RWPE2 (cell line): ENCODE measurements around the gene C17orf67.
A peak's percentile ranks its signal among the peaks of the same experiment; 100 is the strongest.

Experiments used
- ATAC-seq: fragments of 200-7000 bp; cut with Tn5 transposase; 3 replicates; pipeline ENCODE4 v1.9.1; 2021; ENCODE audit warnings: low read depth
- DNase-seq: peaks from one replicate; pipeline ENCODE4 v3.0.0-alpha.2; 2020; ENCODE audit warnings: low spot score
- H3K27ac ChIP-seq: fragments of 450-650 bp; 2 replicates; pipeline ENCODE4 v1.5.1; 2017; ENCODE audit warnings: mild to moderate bottlenecking; ENCODE audit not compliant: poor library complexity, severe bottlenecking
- H3K27me3 ChIP-seq: fragments of 250-450 bp; sonication (Bioruptor Pico); 2 replicates; pipeline ENCODE4 v1.5.1; 2021; ENCODE audit warnings: mild to moderate bottlenecking, moderate library complexity; ENCODE audit not compliant: insufficient read depth, poor library complexity, severe bottlenecking
- H3K36me3 ChIP-seq: fragments of 250-450 bp; sonication (Bioruptor Pico); 2 replicates; pipeline ENCODE4 v1.5.1; 2020; ENCODE audit warnings: low read depth, mild to moderate bottlenecking, moderate library complexity
- H3K4me1 ChIP-seq: fragments of 250-450 bp; sonication (Bioruptor Pico); 2 replicates; pipeline ENCODE4 v1.5.1; 2021; ENCODE audit warnings: mild to moderate bottlenecking, moderate library complexity; ENCODE audit not compliant: insufficient read depth, poor library complexity, severe bottlenecking
- H3K4me3 ChIP-seq: fragments of 250-450 bp; sonication (Bioruptor Pico); 2 replicates; pipeline ENCODE4 v1.5.1; 2021; ENCODE audit warnings: mild to moderate bottlenecking, moderate library complexity; ENCODE audit not compliant: severe bottlenecking
- H3K9me3 ChIP-seq: fragments of 250-450 bp; sonication (Bioruptor Pico); 2 replicates; pipeline ENCODE4 v1.5.1; 2021; ENCODE audit warnings: mild to moderate bottlenecking, moderate library complexity; ENCODE audit not compliant: severe bottlenecking
- TF ChIP-seq, protein P1 (sequence below): fragments of 450-650 bp; IDR thresholded peaks from one replicate; pipeline ENCODE4 v1.5.1; 2017; ENCODE audit warnings: mild to moderate bottlenecking, moderate library complexity; ENCODE audit not compliant: poor library complexity, severe bottlenecking

C17orf67 gene

DNA sequence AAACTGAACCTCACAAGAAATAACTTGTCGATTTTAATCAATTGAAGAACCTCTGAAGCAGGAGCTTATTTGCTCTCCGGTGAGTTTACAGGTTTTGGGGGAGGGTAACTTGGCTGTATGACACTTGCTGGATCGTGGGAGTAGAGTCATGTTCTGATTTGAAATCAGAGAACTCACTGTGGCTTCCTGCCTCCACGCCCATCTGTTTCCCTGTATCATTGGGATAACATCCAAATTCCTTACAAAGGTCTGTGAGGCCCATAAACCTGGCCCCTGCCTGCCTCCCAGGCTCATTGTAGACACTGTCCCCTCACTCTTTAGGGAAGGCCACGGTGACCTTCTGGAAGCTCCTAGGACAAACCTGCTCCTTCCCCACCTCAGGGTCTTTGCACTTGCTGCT lies 48.3 kb downstream of the C17orf67 start:
- ATAC-seq (peak; percentile 53), DNase-seq (no peak)
- no peaks in the 10 kb centered on the region for H3K9me3 ChIP-seq
- H3K36me3 ChIP-seq = no peaks in the 10 kb centered on the region
- peak overlapping the region; percentile 85 for H3K27ac ChIP-seq
- TF ChIP-seq, protein P1, sequence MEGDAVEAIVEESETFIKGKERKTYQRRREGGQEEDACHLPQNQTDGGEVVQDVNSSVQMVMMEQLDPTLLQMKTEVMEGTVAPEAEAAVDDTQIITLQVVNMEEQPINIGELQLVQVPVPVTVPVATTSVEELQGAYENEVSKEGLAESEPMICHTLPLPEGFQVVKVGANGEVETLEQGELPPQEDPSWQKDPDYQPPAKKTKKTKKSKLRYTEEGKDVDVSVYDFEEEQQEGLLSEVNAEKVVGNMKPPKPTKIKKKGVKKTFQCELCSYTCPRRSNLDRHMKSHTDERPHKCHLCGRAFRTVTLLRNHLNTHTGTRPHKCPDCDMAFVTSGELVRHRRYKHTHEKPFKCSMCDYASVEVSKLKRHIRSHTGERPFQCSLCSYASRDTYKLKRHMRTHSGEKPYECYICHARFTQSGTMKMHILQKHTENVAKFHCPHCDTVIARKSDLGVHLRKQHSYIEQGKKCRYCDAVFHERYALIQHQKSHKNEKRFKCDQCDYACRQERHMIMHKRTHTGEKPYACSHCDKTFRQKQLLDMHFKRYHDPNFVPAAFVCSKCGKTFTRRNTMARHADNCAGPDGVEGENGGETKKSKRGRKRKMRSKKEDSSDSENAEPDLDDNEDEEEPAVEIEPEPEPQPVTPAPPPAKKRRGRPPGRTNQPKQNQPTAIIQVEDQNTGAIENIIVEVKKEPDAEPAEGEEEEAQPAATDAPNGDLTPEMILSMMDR = no peak
- no peaks in the 10 kb centered on the region for H3K27me3 ChIP-seq
- H3K4me1 ChIP-seq = peaks cover 32% of the 10 kb centered on the region
- no peak overlapping the region for H3K4me3 ChIP-seq

DNA sequence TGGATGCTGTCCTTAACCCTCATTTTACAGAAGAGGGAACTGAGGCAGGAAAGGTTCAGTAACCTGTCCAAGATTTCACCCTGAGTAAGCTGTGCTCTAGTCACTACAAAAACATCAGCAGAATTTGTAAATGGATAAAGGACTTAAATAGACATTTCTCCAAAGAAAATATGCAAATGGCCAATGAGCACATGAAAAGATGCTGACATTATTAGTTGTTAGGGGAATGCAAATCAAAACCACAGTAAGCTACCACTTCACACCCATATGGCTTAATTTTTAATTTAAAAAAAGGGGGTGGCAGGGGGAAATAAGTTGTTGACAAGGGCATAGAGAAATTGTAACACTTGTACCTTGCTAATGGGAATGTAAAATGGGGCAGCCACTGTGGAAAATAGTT lies 51.4 kb downstream of the C17orf67 start:
- Histone ChIP-seq H3K4me1 (peaks cover 34% of the 10 kb centered on the region), H3K4me3 (no peak overlapping the region), H3K9me3 (no peaks in the 10 kb centered on the region), H3K27ac (no peak overlapping the region), H3K36me3 (no peaks in the 10 kb centered on the region), H3K27me3 (no peaks in the 10 kb centered on the region)
- ATAC-seq = no peak
- no peak for DNase-seq
- TF ChIP-seq, protein P1 = no peak

DNA sequence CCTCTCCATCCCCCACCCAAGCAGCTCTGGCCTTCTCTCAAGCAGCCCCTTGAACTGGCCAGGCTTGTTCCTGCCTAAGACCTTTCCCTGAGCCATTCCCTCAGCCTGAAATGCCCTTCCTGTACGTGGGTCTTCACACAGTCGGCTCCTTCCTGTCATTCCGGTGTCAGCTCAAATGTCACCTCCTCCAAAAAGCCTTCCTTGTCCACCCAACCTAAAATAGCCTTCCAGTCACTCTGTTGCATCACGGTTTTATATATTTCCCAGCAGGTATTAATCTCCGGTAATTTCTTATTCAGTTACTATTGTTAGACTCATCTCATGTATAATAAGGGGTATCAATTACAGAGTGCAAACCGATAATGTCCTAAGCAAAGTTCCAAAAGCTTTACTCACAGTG lies 51.8 kb downstream of the C17orf67 start:
- DNase-seq (no peak), ATAC-seq (no peak)
- H3K4me1 ChIP-seq = peaks cover 30% of the 10 kb centered on the region
- H3K4me3 ChIP-seq = no peak overlapping the region
- H3K27me3 ChIP-seq = no peaks in the 10 kb centered on the region
- TF ChIP-seq, protein P1 = no peak
- no peaks in the 10 kb centered on the region for H3K36me3 ChIP-seq
- H3K27ac ChIP-seq = no peak overlapping the region
- no peaks in the 10 kb centered on the region for H3K9me3 ChIP-seq

DNA sequence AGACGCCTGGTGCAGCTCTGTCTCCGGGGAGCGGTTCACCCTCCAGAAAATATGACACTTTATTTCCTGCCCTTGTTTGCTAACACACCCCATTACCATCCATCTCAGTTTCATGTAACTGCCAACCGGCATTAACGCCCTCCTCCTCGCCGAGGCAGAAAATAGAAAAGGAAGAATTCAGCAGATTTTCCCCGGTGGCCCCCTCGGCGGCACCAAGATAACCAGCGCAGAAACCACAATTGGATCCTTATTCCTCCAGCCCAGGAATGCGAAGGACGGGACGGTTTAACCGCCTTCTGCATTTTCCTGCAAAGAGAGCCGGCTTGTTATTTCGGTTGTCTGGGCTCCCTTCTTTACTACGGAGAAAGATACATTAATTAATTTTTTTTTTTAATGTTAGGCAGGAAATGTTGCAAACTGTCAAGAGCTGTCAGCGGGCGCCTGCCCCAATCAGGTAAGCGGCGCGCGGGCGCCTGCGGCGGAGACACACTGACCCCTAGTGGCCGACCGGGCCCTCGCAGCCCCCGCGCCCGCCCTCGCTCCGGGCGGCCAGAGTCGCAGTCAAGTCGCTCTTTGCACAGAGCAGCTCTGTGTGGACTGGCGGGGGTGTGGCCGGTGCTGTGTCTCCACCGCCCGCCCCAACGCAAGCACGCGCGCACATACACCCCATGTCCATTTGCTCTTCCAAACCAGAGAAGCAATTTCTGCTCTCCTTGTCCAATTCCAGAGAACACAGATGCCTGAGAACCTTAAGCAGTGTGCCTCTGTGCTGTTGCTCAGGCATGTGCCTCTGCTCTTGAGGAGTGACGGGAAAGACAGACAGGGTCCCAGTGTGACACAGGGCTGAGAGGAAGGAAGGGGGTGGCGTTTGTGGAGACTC lies 53.6 kb downstream of the C17orf67 start:
- Histone ChIP-seq H3K4me3 (peak overlapping the region; percentile 11), H3K27me3 (no peaks in the 10 kb centered on the region), H3K4me1 (peaks cover 12% of the 10 kb centered on the region), H3K36me3 (no peaks in the 10 kb centered on the region), H3K27ac (no peak overlapping the region), H3K9me3 (no peaks in the 10 kb centered on the region)
- ATAC-seq (peak; percentile 96), DNase-seq (peak; percentile 69)
- TF ChIP-seq, protein P1 = peak; percentile 99

DNA sequence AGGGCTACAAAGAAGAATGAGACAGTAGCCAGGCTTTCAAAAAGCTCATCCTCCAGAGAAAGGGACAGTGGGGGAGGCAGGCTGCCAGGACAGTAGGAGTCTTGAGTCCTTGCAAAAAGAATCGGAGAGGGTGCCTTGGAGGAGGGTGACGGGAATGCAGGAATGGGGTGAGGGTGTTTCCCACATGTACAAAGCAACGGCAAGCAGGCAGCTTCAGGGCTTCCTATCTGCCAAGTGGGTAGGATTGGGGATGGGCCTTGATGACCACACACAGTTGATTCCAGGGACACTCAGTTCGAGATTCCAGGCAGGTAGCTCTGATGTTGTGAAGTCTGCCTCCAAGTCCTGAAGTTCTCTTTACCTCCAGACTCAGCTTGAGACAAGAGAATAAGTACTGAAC lies 54.4 kb downstream of the C17orf67 start:
- H3K9me3 ChIP-seq = no peaks in the 10 kb centered on the region
- TF ChIP-seq, protein P1 = no peak
- H3K4me3 ChIP-seq = no peak overlapping the region
- H3K27me3 ChIP-seq = no peaks in the 10 kb centered on the region
- no peaks in the 10 kb centered on the region for H3K36me3 ChIP-seq
- DNase-seq (no peak), ATAC-seq (no peak)
- H3K4me1 ChIP-seq = peaks cover 5% of the 10 kb centered on the region
- no peak overlapping the region for H3K27ac ChIP-seq
